ENCODE measurements around the gene CARD19. TPM values are rescaled to one million over a fixed set of nuclear protein-coding genes. Genes with fewer than 3 reads are reported as not detected.

Gene CARD19
- total RNA-seq, 4 donors from 2014 or later, result 54.0 to 83.6 (median 78.1) TPM

GRCh38 chr9:93161786-93162562, 66.0 kb downstream of the CARD19 start:
- Histone ChIP-seq H3K9me3 (no peaks in the 10 kb centered on the region), H3K27ac (replicated peaks in 1 of 4) (peak overlapping the region in 1 of 4 donors; percentile 23), H3K4me3 (no peak overlapping the region), H3K4me1 (peaks cover 18 to 33% (median 29%) of the 10 kb centered on the region in 4 donors), H3K36me3 (no peaks in the 10 kb centered on the region), H3K27me3 (no peaks in the 10 kb centered on the region)
- TF ChIP-seq EP300 (IDR thresholded peaks at IDR 0.05) (no peak), POLR2AphosphoS5 (IDR thresholded peaks at IDR 0.05) (no peak), CTCF (IDR thresholded peaks at IDR 0.05) (no peak), POLR2A (IDR thresholded peaks at IDR 0.05; ENCODE audit: low read depth) (no peak)
- WGBS, result 63% methylated on average over 11 of the region's 11 CpGs
- intact Hi-C loops (cut with DNase I), result loop anchor here (2.0 to 10.0 kb wide), 2 partner anchors 141 to 413 kb away; partner anchors contain the start of gene PHF2
- no peak for DNase-seq (ENCODE audit: extremely low spot score)

Other genes with a start within 250 kb of the CARD19 start
- 10 to 100 TPM in 1 of 4 donors, 1 to 10 TPM in 3; 8.9 to 11.4 (median 9.9) TPM for gene ZNF484, start 218.2 kb upstream of the CARD19 start, total RNA-seq
- gene FGD3, start 148.7 kb upstream of the CARD19 start, total RNA-seq, result 1 to 10 TPM; 4.3 to 5.1 (median 4.9) TPM
- 1 to 10 TPM in 3 of 4 donors, under 1 TPM in 1; 0.83 to 3.3 (median 1.4) TPM for gene SUSD3, start 37.5 kb upstream of the CARD19 start, total RNA-seq
- 10 to 100 TPM; 69.3 to 90.6 (median 72.7) TPM for gene NINJ1, start 38.0 kb downstream of the CARD19 start, total RNA-seq
- gene WNK2, start 87.9 kb downstream of the CARD19 start, total RNA-seq, result 10 to 100 TPM; 18.6 to 89.9 (median 40.8) TPM

Data from esophagus muscularis mucosa (tissue), 4 donors.